ENCODE measurements around the gene GPX4.

DNA sequence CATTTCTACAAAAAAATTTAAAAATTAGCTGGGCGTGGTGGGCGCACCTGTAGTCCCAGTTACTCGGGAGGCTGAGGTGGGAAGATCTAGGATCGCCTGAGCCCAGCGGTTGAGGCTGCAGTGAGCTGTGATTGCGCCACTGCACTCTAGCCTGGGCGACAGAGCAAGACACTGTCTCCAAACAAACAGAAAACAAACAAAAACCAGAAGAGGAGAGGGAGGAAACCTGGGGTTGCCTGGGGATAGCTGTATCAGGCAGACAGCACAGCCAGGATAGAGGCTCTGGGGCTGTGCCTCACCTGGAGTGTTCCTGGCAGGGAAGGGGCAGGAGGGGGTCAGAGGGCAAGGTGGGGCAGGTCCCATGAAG is 6.0 kb upstream of the GPX4 start:
- TF ChIP-seq EZH2 (IDR thresholded peaks at IDR 0.05) (no peak), EZH2phosphoT487 (IDR thresholded peaks at IDR 0.05) (no peak)

Measured in neural progenitor cell (in vitro differentiated cells).